Erythroblast (primary cell): ENCODE results near the gene MAGEL2.

Source experiments
- DNase-seq, 2 experiments: peaks; one replicate each; lab custom pipeline; 2025; lab: John Stamatoyannopoulos, UW
- GATA1 ChIP-seq: IDR thresholded peaks from 2 replicates; pipeline ENCODE4 v1.6.1; 2011; ENCODE audit warnings: low read depth, mild to moderate bottlenecking, control low read depth, low read length, moderate library complexity
- POLR2A ChIP-seq: IDR thresholded peaks from 2 replicates; pipeline ENCODE4 v1.6.1; 2011; ENCODE audit warnings: mild to moderate bottlenecking, low read length

The MAGEL2 gene

DNA sequence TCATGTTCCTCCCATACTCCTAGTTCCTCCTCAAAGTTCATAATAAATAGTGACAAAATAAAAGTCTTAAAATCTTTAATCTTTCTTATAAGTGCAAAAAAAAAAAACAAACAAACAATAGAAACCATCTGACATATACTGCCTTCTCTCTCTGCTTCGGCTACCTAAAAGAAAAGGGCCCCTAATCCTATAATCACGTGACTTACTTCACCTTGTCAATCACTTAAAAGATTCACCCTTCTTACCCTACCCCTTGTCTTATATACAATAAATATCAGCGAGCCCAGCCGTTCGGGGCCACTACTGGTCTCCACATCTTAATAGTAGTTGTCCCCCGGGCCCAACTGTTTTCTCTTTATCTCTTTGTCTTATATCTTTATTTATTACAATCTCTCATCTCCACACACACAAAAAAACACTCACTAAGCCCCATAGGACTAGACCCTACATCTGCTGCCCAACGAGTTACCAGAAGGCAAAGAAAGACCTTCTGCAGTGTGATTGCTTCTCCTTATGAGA is 53.4 kb downstream of the MAGEL2 start:
- DNase-seq: no peak
- TF ChIP-seq GATA1 (no peak), POLR2A (no peak)
